BLaER1 treated with 17β-estradiol and CSF1 and Interleukin-3, amounts not matched to agents 10 nM and 100 nM (cell line): Measurements from ENCODE around the gene ZNF70.

ENCODE experiments used
- H3K27ac ChIP-seq, 11 experiments: shearing (Covaris generic); formaldehyde crosslinking; 2 replicates each; pipeline ENCODE4 v1.8.1; 2022
- H3K27me3 ChIP-seq, 11 experiments: shearing (Covaris generic); formaldehyde crosslinking; 2 replicates each; pipeline ENCODE4 v1.8.1; 2022
- H3K36me3 ChIP-seq, 11 experiments: shearing (Covaris generic); formaldehyde crosslinking; 2 replicates each; pipeline ENCODE4 v1.8.1; 2022
- H3K4me1 ChIP-seq, 10 experiments: shearing (Covaris generic); formaldehyde crosslinking; 2 replicates each; pipeline ENCODE4 v1.8.1; 2022
- H3K4me2 ChIP-seq, 11 experiments: shearing (Covaris generic); formaldehyde crosslinking; 2 replicates each; pipeline ENCODE4 v1.8.1; 2022
- H3K4me3 ChIP-seq, 10 experiments: shearing (Covaris generic); formaldehyde crosslinking; 2 replicates each; pipeline ENCODE4 v1.8.1; 2022
- H3K9ac ChIP-seq, 11 experiments: shearing (Covaris generic); formaldehyde crosslinking; 2 replicates each; pipeline ENCODE4 v1.8.1; 2022
- H3K9me3 ChIP-seq, 11 experiments: shearing (Covaris generic); formaldehyde crosslinking; replicated peaks in 1 of 11; 2 replicates each; pipeline ENCODE4 v1.8.1; 2022
- H4K20me1 ChIP-seq, 11 experiments: shearing (Covaris generic); formaldehyde crosslinking; 2 replicates each; pipeline ENCODE4 v1.8.1; 2022
- Cebpa-rat ChIP-seq, 11 experiments: shearing (Covaris generic); IDR thresholded peaks; 2 replicates each; pipeline ENCODE4 v1.8.1; 2022

The ZNF70 gene

GRCh38 chr22:23714596-23715578 lies 36.0 kb downstream of the ZNF70 start:
- no peaks in the 10 kb centered on the region for H3K9me3 ChIP-seq
- H3K27ac ChIP-seq, result peak overlapping the region in 6 of 11 experiments; percentile 4 to 89 (median 87); a peak in 6 of 22 replicates
- peaks cover 47 to 54% (median 48%) of the 10 kb centered on the region in 11 experiments for H3K36me3 ChIP-seq
- H3K27me3 ChIP-seq, result no peaks in the 10 kb centered on the region
- no peak for TF ChIP-seq Cebpa-rat (IDR thresholded peaks at IDR 0.05)
- peaks cover 18 to 46% (median 37%) of the 10 kb centered on the region in 10 experiments for H3K4me1 ChIP-seq
- peak overlapping the region; percentile 72 to 97 (median 93) for H3K4me2 ChIP-seq
- H3K4me3 ChIP-seq, result peak overlapping the region in 2 of 10 experiments; percentile 82 to 87; a peak in 2 of 20 replicates
- H4K20me1 ChIP-seq, result peaks cover 10 to 47% (median 27%) of the 10 kb centered on the region in 11 experiments; a peak in 17 of 22 replicates
- peak overlapping the region in 9 of 11 experiments; percentile 88 to 93 (median 92); a peak in 10 of 22 replicates for H3K9ac ChIP-seq

GRCh38 chr22:23713696-23714595 lies 37.0 kb downstream of the ZNF70 start:
- peaks cover 18 to 46% (median 37%) of the 10 kb centered on the region in 10 experiments for H3K4me1 ChIP-seq
- TF ChIP-seq Cebpa-rat (IDR thresholded peaks at IDR 0.05), result no peak
- no peaks in the 10 kb centered on the region for H3K27me3 ChIP-seq
- no peak overlapping the region for H3K4me3 ChIP-seq
- H3K27ac ChIP-seq, result peak overlapping the region in 5 of 11 experiments; percentile 3 to 53 (median 27); a peak in 5 of 22 replicates
- H3K9me3 ChIP-seq, result no peaks in the 10 kb centered on the region
- peak overlapping the region in 4 of 11 experiments; percentile 31 to 57 (median 42); a peak in 5 of 22 replicates for H3K9ac ChIP-seq
- peak overlapping the region in 7 of 11 experiments; percentile 3 to 60 (median 36); a peak in 11 of 22 replicates for H3K4me2 ChIP-seq
- peaks cover 57 to 63% (median 58%) of the 10 kb centered on the region in 11 experiments for H3K36me3 ChIP-seq
- peaks cover 11 to 57% (median 32%) of the 10 kb centered on the region in 11 experiments; a peak in 17 of 22 replicates for H4K20me1 ChIP-seq

GRCh38 chr22:23712256-23712655 lies 38.7 kb downstream of the ZNF70 start:
- TF ChIP-seq Cebpa-rat (IDR thresholded peaks at IDR 0.05), result no peak
- H3K4me1 ChIP-seq, result peaks cover 15 to 36% (median 32%) of the 10 kb centered on the region in 10 experiments
- peaks cover 11 to 68% (median 33%) of the 10 kb centered on the region in 11 experiments; a peak in 18 of 22 replicates for H4K20me1 ChIP-seq
- peaks cover 74 to 80% (median 75%) of the 10 kb centered on the region in 11 experiments for H3K36me3 ChIP-seq
- no peak overlapping the region for H3K4me3 ChIP-seq
- H3K9ac ChIP-seq, result no peak overlapping the region
- H3K27ac ChIP-seq, result no peak overlapping the region
- H3K27me3 ChIP-seq, result no peaks in the 10 kb centered on the region
- H3K4me2 ChIP-seq, result no peak overlapping the region
- H3K9me3 ChIP-seq, result no peaks in the 10 kb centered on the region

DNA sequence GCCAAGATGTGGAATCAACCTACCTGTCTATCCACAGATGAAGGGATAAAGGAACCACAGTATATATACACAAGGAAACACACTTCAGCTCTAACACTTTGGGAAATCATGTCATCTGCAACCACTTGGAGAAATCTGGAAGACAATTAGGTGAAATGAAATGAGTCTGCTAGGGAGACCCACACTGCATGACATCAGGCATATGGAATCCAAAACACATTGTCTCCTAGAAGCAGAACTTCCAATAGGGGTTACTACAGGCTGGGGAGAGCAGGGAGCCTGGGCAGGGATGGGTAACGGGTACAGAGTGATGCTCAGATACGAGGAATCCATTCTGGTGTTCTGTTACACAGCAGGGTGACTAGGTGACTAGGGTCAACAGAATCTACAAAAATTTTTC lies 41.8 kb downstream of the ZNF70 start:
- Histone ChIP-seq H4K20me1 (peaks cover 0 to 86% (median 40%) of the 10 kb centered on the region in 11 experiments; a peak in 20 of 22 replicates), H3K4me3 (no peak overlapping the region), H3K4me2 (no peak overlapping the region), H3K9ac (no peak overlapping the region), H3K36me3 (peaks cover 99 to 100% (median 100%) of the 10 kb centered on the region in 11 experiments), H3K27me3 (no peaks in the 10 kb centered on the region), H3K4me1 (peaks cover 0 to 12% (median 9%) of the 10 kb centered on the region in 10 experiments; a peak in 15 of 20 replicates), H3K9me3 (no peaks in the 10 kb centered on the region), H3K27ac (no peak overlapping the region)
- no peak for TF ChIP-seq Cebpa-rat (IDR thresholded peaks at IDR 0.05)

GRCh38 chr22:23708270-23708669 lies 42.6 kb downstream of the ZNF70 start:
- H3K9ac ChIP-seq, result no peak overlapping the region
- peaks cover 6 to 86% (median 39%) of the 10 kb centered on the region in 11 experiments; a peak in 19 of 22 replicates for H4K20me1 ChIP-seq
- no peak for TF ChIP-seq Cebpa-rat (IDR thresholded peaks at IDR 0.05)
- H3K4me2 ChIP-seq, result no peak overlapping the region
- H3K27me3 ChIP-seq, result no peaks in the 10 kb centered on the region
- peaks cover 0 to 4% (median under 1%) of the 10 kb centered on the region in 10 experiments; a peak in 11 of 20 replicates for H3K4me1 ChIP-seq
- no peak overlapping the region for H3K4me3 ChIP-seq
- peaks cover 99 to 100% (median 100%) of the 10 kb centered on the region in 11 experiments for H3K36me3 ChIP-seq
- H3K9me3 ChIP-seq, result no peaks in the 10 kb centered on the region
- H3K27ac ChIP-seq, result no peak overlapping the region

GRCh38 chr22:23705358-23705757 lies 45.6 kb downstream of the ZNF70 start:
- no peak overlapping the region for H3K4me3 ChIP-seq
- TF ChIP-seq Cebpa-rat (IDR thresholded peaks at IDR 0.05), result no peak
- no peaks in the 10 kb centered on the region for H3K9me3 ChIP-seq
- H3K4me1 ChIP-seq, result no peaks in the 10 kb centered on the region
- no peaks in the 10 kb centered on the region for H3K27me3 ChIP-seq
- peaks cover 9 to 95% (median 41%) of the 10 kb centered on the region in 11 experiments; a peak in 19 of 22 replicates for H4K20me1 ChIP-seq
- H3K27ac ChIP-seq, result no peak overlapping the region
- H3K4me2 ChIP-seq, result no peak overlapping the region
- peaks cover 99 to 100% (median 100%) of the 10 kb centered on the region in 11 experiments for H3K36me3 ChIP-seq
- no peak overlapping the region for H3K9ac ChIP-seq

GRCh38 chr22:23704829-23705228 lies 46.1 kb downstream of the ZNF70 start:
- Histone ChIP-seq H3K4me2 (no peak overlapping the region), H3K9me3 (no peaks in the 10 kb centered on the region), H3K27ac (no peak overlapping the region), H4K20me1 (peaks cover 9 to 95% (median 37%) of the 10 kb centered on the region in 11 experiments; a peak in 19 of 22 replicates), H3K27me3 (no peaks in the 10 kb centered on the region), H3K4me3 (no peak overlapping the region), H3K36me3 (peaks cover 99 to 100% (median 100%) of the 10 kb centered on the region in 11 experiments), H3K4me1 (no peaks in the 10 kb centered on the region), H3K9ac (no peak overlapping the region)
- no peak for TF ChIP-seq Cebpa-rat (IDR thresholded peaks at IDR 0.05)

DNA sequence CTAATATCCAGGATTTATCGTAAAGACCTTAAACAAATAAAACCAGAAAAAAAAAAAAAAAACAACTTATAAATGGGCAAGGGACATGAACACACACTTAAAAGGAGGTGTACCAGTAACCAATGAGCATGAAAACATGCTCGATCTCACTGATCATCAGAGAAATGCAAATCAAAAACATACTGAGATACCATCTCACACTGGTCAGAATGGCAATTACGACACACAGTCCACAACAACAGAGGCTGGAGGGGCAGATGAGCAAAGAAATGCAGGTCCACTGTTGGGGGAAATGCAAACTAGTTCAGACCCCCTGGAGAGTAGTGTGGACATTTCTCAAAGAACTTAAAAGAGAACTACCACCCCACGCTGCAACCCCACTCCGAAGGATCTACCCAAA lies 46.9 kb downstream of the ZNF70 start:
- Histone ChIP-seq H3K4me2 (no peak overlapping the region), H3K36me3 (peaks cover 99 to 100% (median 100%) of the 10 kb centered on the region in 11 experiments), H3K27ac (no peak overlapping the region)

More for the DNA sequence above, 46.9 kb downstream of the ZNF70 start:
- Histone ChIP-seq H3K4me3 (no peak overlapping the region), H3K9me3 (no peaks in the 10 kb centered on the region), H3K27me3 (no peaks in the 10 kb centered on the region), H3K9ac (no peak overlapping the region), H3K4me1 (peaks cover 0 to under 1% (median 0%) of the 10 kb centered on the region in 10 experiments; a peak in 2 of 20 replicates), H4K20me1 (peaks cover 9 to 94% (median 37%) of the 10 kb centered on the region in 11 experiments; a peak in 19 of 22 replicates)
- TF ChIP-seq Cebpa-rat (IDR thresholded peaks at IDR 0.05), result no peak
